Hepatocyte (in vitro differentiated cells): ENCODE data around the gene SLC44A3. TPM values are rescaled to one million over a fixed set of nuclear protein-coding genes. Genes with fewer than 3 reads are reported as not detected.

Source experiments
- DNase-seq: peaks from one replicate; pipeline ENCODE4 v3.0.0-alpha.2; 2016; ENCODE audit warnings: low spot score
- H2AFZ ChIP-seq: fragments of 200-600 bp; sonication (generic); 2 replicates; pipeline ENCODE4 v1.6.0; 2016; ENCODE audit warnings: antibody characterized with exemption, mild to moderate bottlenecking
- H3K27ac ChIP-seq: fragments of 200-600 bp; sonication (generic); 2 replicates; pipeline ENCODE4 v1.5.1; 2016; ENCODE audit warnings: mild to moderate bottlenecking
- H3K27me3 ChIP-seq: fragments of 200-600 bp; sonication (generic); 2 replicates; pipeline ENCODE4 v1.6.1; 2016
- H3K36me3 ChIP-seq: fragments of 200-600 bp; sonication (generic); replicated peaks from 2 replicates; pipeline ENCODE4 v1.5.1; 2016; ENCODE audit warnings: low read depth; ENCODE audit not compliant: insufficient read depth
- H3K4me1 ChIP-seq: fragments of 200-600 bp; sonication (generic); 2 replicates; pipeline ENCODE4 v1.5.1; 2016; ENCODE audit warnings: mild to moderate bottlenecking, moderate library complexity; ENCODE audit not compliant: insufficient read depth
- H3K4me2 ChIP-seq: fragments of 200-600 bp; sonication (generic); 2 replicates; pipeline ENCODE4 v1.6.0; 2016
- H3K4me3 ChIP-seq: fragments of 200-600 bp; sonication (generic); 2 replicates; pipeline ENCODE4 v1.5.1; 2016; ENCODE audit warnings: mild to moderate bottlenecking
- H3K79me2 ChIP-seq: fragments of 200-600 bp; sonication (generic); 2 replicates; pipeline ENCODE4 v1.6.0; 2017; ENCODE audit warnings: mild to moderate bottlenecking
- H3K9me2 ChIP-seq: fragments of 200-600 bp; sonication (generic); replicated peaks from 2 replicates; pipeline ENCODE4 v1.6.0; 2017; ENCODE audit warnings: mild to moderate bottlenecking; ENCODE audit not compliant: insufficient read depth
- H3K9me3 ChIP-seq: fragments of 200-600 bp; sonication (generic); 2 replicates; pipeline ENCODE4 v1.5.1; 2016; ENCODE audit warnings: low read depth, mild to moderate bottlenecking
- H4K20me1 ChIP-seq: fragments of 200-600 bp; sonication (generic); 2 replicates; pipeline ENCODE4 v1.6.0; 2016; ENCODE audit warnings: mild to moderate bottlenecking; ENCODE audit not compliant: insufficient read depth, poor library complexity, severe bottlenecking
- EZH2 ChIP-seq: fragments of 200-600 bp; sonication (generic); IDR thresholded peaks from 2 replicates; pipeline ENCODE4 v1.6.1; 2016; ENCODE audit warnings: antibody characterized with exemption, mild to moderate bottlenecking, borderline replicate concordance
- EZH2phosphoT487 ChIP-seq: fragments of 200-600 bp; sonication (generic); IDR thresholded peaks from one replicate; pipeline ENCODE4 v1.6.1; 2018; ENCODE audit warnings: antibody characterized with exemption, mild to moderate bottlenecking, low read depth, moderate library complexity; ENCODE audit not compliant: unreplicated experiment, severe bottlenecking
- WGBS: methylation state at CpG from one replicate; pipeline ENCODE4 v1.1.6; 2016; ENCODE audit warnings: low lambda C conversion rate; ENCODE audit errors: missing lambda C conversion rate; 5-methylcytosine and 5-hydroxymethylcytosine counted together
- polyA plus RNA-seq: library from polyadenylated mRNA; unstranded; fragments of >200 nt; fragmentation: Nextera tagmentation; extraction: Ambion mirVana; gene quantifications from 2 replicates; pipeline ENCODE4 v1.2.1, GENCODE V29; 2016
- total RNA-seq: library from RNA; depleted of rRNA; stranded (reverse); fragments of >200 nt; gene quantifications from 2 replicates; pipeline ENCODE4 v1.2.3, GENCODE V29; 2014
- TF ChIP-seq, protein P1 (sequence below): fragments of 200-600 bp; sonication (generic); IDR thresholded peaks from 2 replicates; pipeline ENCODE4 v1.5.1; 2016; ENCODE audit warnings: antibody characterized with exemption, mild to moderate bottlenecking; ENCODE audit not compliant: poor library complexity

Gene SLC44A3
- total and polyA plus RNA-seq, 2 experiments from 2014 or later: 51.5 to 55.3 TPM

DNA sequence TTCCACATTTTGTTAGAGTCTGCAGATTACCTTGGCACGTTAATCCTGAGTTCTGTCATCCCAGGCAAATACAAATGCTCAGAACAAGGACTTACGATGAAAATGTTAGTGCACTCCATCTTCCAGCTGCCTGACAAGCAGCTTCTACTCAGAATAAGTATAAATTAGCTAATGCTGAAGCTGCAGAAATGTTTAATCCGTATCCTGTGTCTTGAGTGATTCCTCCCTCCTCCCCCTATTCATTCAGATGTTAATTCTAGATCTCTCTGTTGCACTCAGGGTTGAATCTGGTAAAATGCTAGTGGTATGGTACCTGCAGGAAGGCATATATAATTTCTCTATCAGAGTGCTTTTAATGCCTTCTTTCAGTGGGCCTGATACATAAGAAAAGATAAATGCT lies 66.9 kb downstream of the SLC44A3 start:
- H3K4me2 ChIP-seq: no peak overlapping the region
- no peak overlapping the region for H2AFZ ChIP-seq
- no peak overlapping the region for H3K27ac ChIP-seq
- peaks cover 14% of the 10 kb centered on the region for H3K4me1 ChIP-seq
- TF ChIP-seq, protein P1, sequence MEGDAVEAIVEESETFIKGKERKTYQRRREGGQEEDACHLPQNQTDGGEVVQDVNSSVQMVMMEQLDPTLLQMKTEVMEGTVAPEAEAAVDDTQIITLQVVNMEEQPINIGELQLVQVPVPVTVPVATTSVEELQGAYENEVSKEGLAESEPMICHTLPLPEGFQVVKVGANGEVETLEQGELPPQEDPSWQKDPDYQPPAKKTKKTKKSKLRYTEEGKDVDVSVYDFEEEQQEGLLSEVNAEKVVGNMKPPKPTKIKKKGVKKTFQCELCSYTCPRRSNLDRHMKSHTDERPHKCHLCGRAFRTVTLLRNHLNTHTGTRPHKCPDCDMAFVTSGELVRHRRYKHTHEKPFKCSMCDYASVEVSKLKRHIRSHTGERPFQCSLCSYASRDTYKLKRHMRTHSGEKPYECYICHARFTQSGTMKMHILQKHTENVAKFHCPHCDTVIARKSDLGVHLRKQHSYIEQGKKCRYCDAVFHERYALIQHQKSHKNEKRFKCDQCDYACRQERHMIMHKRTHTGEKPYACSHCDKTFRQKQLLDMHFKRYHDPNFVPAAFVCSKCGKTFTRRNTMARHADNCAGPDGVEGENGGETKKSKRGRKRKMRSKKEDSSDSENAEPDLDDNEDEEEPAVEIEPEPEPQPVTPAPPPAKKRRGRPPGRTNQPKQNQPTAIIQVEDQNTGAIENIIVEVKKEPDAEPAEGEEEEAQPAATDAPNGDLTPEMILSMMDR: no peak
- TF ChIP-seq EZH2phosphoT487 (no peak), EZH2 (no peak)
- H3K79me2 ChIP-seq: no peaks in the 10 kb centered on the region
- H3K4me3 ChIP-seq: no peak overlapping the region
- no peaks in the 10 kb centered on the region for H4K20me1 ChIP-seq
- H3K27me3 ChIP-seq: no peaks in the 10 kb centered on the region
- no peaks in the 10 kb centered on the region for H3K9me3 ChIP-seq
- no peaks in the 10 kb centered on the region for H3K36me3 ChIP-seq
- WGBS: 58% methylated on average over 3 of the region's 3 CpGs
- no peak for DNase-seq
- H3K9me2 ChIP-seq: no peaks in the 10 kb centered on the region

DNA sequence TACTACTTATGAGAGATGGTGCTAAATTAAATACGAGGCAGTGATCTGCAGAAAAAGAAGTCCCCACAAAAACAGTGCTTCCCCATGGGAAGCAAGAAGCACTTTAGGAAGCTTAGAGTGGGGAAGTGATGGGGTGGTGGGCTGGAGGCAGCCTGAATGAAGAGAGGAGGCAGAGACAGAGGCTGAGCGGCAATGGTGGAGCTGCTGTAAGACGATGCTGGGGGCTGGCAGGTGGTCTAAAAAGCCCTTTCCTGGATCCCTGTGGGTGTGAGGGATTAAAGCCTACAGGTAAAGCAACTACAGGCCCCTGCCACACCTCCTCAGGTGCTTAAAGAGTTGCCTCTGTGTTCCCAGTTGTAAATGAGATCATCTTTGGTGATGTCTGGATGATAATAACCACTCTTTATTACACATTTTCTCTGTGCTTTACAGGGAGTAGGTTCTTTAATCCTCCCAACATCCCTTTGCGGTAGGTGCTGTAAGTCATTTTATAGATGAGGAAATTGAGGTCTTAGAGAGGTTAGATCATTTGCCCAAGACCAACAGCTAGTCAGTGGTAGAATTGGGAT lies 67.5 kb downstream of the SLC44A3 start:
- Histone ChIP-seq H3K79me2 (no peaks in the 10 kb centered on the region), H3K9me3 (no peaks in the 10 kb centered on the region), H3K4me2 (no peak overlapping the region), H3K27me3 (no peaks in the 10 kb centered on the region), H3K4me3 (no peak overlapping the region), H2AFZ (no peak overlapping the region), H3K4me1 (peaks cover 14% of the 10 kb centered on the region), H3K9me2 (no peaks in the 10 kb centered on the region), H3K36me3 (no peaks in the 10 kb centered on the region), H4K20me1 (no peaks in the 10 kb centered on the region), H3K27ac (no peak overlapping the region)
- TF ChIP-seq, protein P1: no peak
- TF ChIP-seq EZH2phosphoT487: no peak
- no peak for TF ChIP-seq EZH2
- 75% methylated on average over 4 of the region's 4 CpGs for WGBS
- DNase-seq: no peak

DNA sequence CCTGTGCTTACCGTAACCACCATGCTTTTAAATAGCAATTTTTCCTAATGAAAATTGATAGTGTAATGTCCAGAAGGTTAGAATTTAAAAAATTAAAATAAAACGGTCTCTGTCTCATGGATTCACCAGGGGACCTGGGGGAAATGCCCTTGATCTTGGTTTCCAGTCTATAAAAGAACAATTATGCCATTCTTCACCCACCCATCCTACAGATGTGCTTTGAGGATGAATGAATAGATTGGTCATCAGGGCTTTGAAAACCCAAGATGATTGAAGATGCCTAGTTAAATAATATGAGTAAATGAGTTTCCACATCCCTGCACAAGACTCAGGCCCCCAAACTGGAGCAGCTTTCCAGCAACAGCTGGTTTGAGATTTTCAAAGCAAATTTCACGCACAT lies 68.0 kb downstream of the SLC44A3 start:
- H3K4me1 ChIP-seq: peaks cover 14% of the 10 kb centered on the region
- H4K20me1 ChIP-seq: no peaks in the 10 kb centered on the region
- no peak for DNase-seq
- no peaks in the 10 kb centered on the region for H3K27me3 ChIP-seq
- H3K4me2 ChIP-seq: no peak overlapping the region
- no peak for TF ChIP-seq EZH2phosphoT487
- TF ChIP-seq, protein P1: no peak
- no peak for TF ChIP-seq EZH2
- H3K36me3 ChIP-seq: no peaks in the 10 kb centered on the region
- no peak overlapping the region for H3K27ac ChIP-seq
- no peak overlapping the region for H2AFZ ChIP-seq
- H3K9me2 ChIP-seq: no peaks in the 10 kb centered on the region
- H3K9me3 ChIP-seq: no peaks in the 10 kb centered on the region
- WGBS: 86% methylated on average over 3 of the region's 3 CpGs
- H3K4me3 ChIP-seq: no peak overlapping the region
- no peaks in the 10 kb centered on the region for H3K79me2 ChIP-seq
